HCT116 (cell line): Measurements from ENCODE around the gene CGB2. TPM values are rescaled to one million over a fixed set of nuclear protein-coding genes. Genes with fewer than 3 reads are reported as not detected.
"Not testable (repeated sequence)": the region's sequence is repeated elsewhere in the genome, so short reads cannot be mapped to it uniquely, and the experiment has no call there.

ENCODE experiments used
- ATAC-seq: fragments of 200-7000 bp; cut with Tn5 transposase; 2 replicates; pipeline ENCODE4 v1.9.1; 2020; ENCODE audit warnings: mild to moderate bottlenecking, moderate library complexity
- BruUV-seq: library from RNA; stranded (reverse); fragments of 400-500 nt; replicated peaks from 2 replicates; lab custom pipeline; 2021; lab: Mats Ljungman, UMichigan
- CTCF ChIA-PET: fragments of 300-600 bp; sonication (Branson Sonifier 250); formaldehyde crosslinking; loops from one replicate; lab custom pipeline; 2021; ENCODE audit warnings: antibody characterized with exemption; lab: Charles Lee
- POLR2A ChIA-PET: fragments of 300-600, 350-600 bp; sonication (Branson Sonifier 250); formaldehyde crosslinking; loops from one replicate; lab custom pipeline; 2021; ENCODE audit warnings: antibody characterized with exemption; lab: Charles Lee
- RAD21 ChIA-PET, 2 experiments: fragments of 300-600 bp; sonication (Branson Sonifier 250); formaldehyde crosslinking; loops; one replicate each; lab custom pipeline; 2023; ENCODE audit warnings: low total read pairs in 2 of 2; ENCODE audit not compliant: uncharacterized antibody in 2 of 2, unreplicated experiment in 2 of 2, low non-redundant PET in 1 of 2; lab: Charles Lee
- DNase-seq: peaks from one replicate; pipeline ENCODE4 v3.0.0-alpha.2; 2010; ENCODE audit warnings: low read depth, low spot score
- H2AFZ ChIP-seq: fragments of 200-600 bp; shearing (Covaris generic), sonication (generic); 2 replicates; pipeline ENCODE4 v1.6.1; 2017; ENCODE audit warnings: low read depth, mixed run types, mixed read lengths, antibody characterized with exemption, low read length; ENCODE audit not compliant: poor library complexity, severe bottlenecking
- H3K27ac ChIP-seq: 2 replicates; pipeline ENCODE4 v1.5.1; 2012; ENCODE audit warnings: low read depth, low read length
- H3K27me3 ChIP-seq: fragments of 200-600 bp; sonication (generic); 2 replicates; pipeline ENCODE4 v1.6.1; 2016; ENCODE audit warnings: mixed run types, low read length, mixed read lengths; ENCODE audit not compliant: insufficient read depth
- H3K36me3 ChIP-seq, 2 experiments: fragments of 200-500 bp in 1 of 2; fragments of 200-600 bp in 1 of 2; sonication (Bioruptor generic) in 1 of 2; sonication (generic) in 1 of 2; 2 replicates each; pipeline versions ENCODE4 v1.5.1 to v1.6.1; 2014 to 2016; ENCODE audit warnings: low read length in 2 of 2, inconsistent platforms in 1 of 2, mixed read lengths in 1 of 2, mixed run types in 1 of 2; ENCODE audit not compliant: insufficient read depth in 2 of 2, control insufficient read depth in 1 of 2
- H3K4me1 ChIP-seq, 2 experiments: fragments of 200-600 bp in 1 of 2; sonication (generic) in 1 of 2; 2 replicates each; pipeline versions ENCODE4 v1.5.1 to v1.6.1; 2012 to 2017; ENCODE audit warnings: low read length in 2 of 2, inconsistent platforms in 1 of 2, mild to moderate bottlenecking in 1 of 2, mixed read lengths in 1 of 2, mixed run types in 1 of 2, moderate library complexity in 1 of 2; ENCODE audit not compliant: insufficient read depth in 2 of 2, control insufficient read depth in 1 of 2
- H3K4me2 ChIP-seq: fragments of 200-600 bp; sonication (generic); 2 replicates; pipeline ENCODE4 v1.6.1; 2017; ENCODE audit warnings: mixed run types, low read length, mixed read lengths
- H3K4me3 ChIP-seq, 2 experiments: fragments of 200-600 bp in 1 of 2; sonication (generic) in 1 of 2; replicated peaks in 1 of 2; 2 replicates each; pipeline ENCODE4 v1.5.1; 2011 to 2016; ENCODE audit warnings: low read length in 2 of 2, control low read depth in 1 of 2, low read depth in 1 of 2, mild to moderate bottlenecking in 1 of 2, mixed read lengths in 1 of 2, mixed run types in 1 of 2
- H3K79me2 ChIP-seq: fragments of 200-600 bp; sonication (generic); 2 replicates; pipeline ENCODE4 v1.6.1; 2017; ENCODE audit warnings: mild to moderate bottlenecking, mixed run types, low read length, moderate library complexity, mixed read lengths; ENCODE audit not compliant: insufficient read depth
- H3K9ac ChIP-seq: fragments of 200-600 bp; sonication (generic); 2 replicates; pipeline ENCODE4 v1.6.1; 2016; ENCODE audit warnings: low read length, mixed read lengths
- H3K9me2 ChIP-seq: fragments of 200-600 bp; sonication (generic), shearing (Covaris generic); 2 replicates; pipeline ENCODE4 v1.6.1; 2017; ENCODE audit warnings: mixed run types, mild to moderate bottlenecking, moderate library complexity; ENCODE audit not compliant: insufficient read depth
- H3K9me3 ChIP-seq, 2 experiments: fragments of 200-500 bp in 1 of 2; fragments of 200-600 bp in 1 of 2; sonication (Bioruptor generic) in 1 of 2; sonication (generic) in 1 of 2; 2 replicates each; pipeline ENCODE4 v1.6.1; 2014 to 2017; ENCODE audit warnings: low read length in 2 of 2, mixed read lengths in 2 of 2, inconsistent platforms in 1 of 2, low read depth in 1 of 2, mild to moderate bottlenecking in 1 of 2, mixed run types in 1 of 2, moderate library complexity in 1 of 2; ENCODE audit not compliant: control insufficient read depth in 1 of 2, insufficient read depth in 1 of 2
- H4K20me1 ChIP-seq: fragments of 200-600 bp; sonication (generic), shearing (Covaris generic); 2 replicates; pipeline ENCODE4 v1.6.1; 2017; ENCODE audit warnings: mixed run types, mild to moderate bottlenecking, moderate library complexity; ENCODE audit not compliant: insufficient read depth
- CBX3 ChIP-seq: IDR thresholded peaks from 2 replicates; pipeline ENCODE4 v1.6.1; 2012; ENCODE audit warnings: low read depth
- CEBPB ChIP-seq: IDR thresholded peaks from 2 replicates; pipeline ENCODE4 v1.6.1; 2012; ENCODE audit warnings: low read depth
- EGR1 ChIP-seq: IDR thresholded peaks from 2 replicates; pipeline ENCODE4 v1.6.1; 2012; ENCODE audit warnings: low read depth
- ELF1 ChIP-seq: IDR thresholded peaks from 2 replicates; pipeline ENCODE4 v1.6.1; 2012; ENCODE audit warnings: low read depth, borderline replicate concordance
- EZH2 ChIP-seq: fragments of 200-600 bp; sonication (generic); IDR thresholded peaks from 2 replicates; pipeline ENCODE4 v1.6.1; 2017; ENCODE audit warnings: antibody characterized with exemption, mixed run types
- EZH2phosphoT487 ChIP-seq: fragments of 200-600 bp; IDR thresholded peaks from 2 replicates; pipeline ENCODE4 v1.6.1; 2018; ENCODE audit warnings: antibody characterized with exemption, borderline replicate concordance
- FOSL1 ChIP-seq: IDR thresholded peaks from 2 replicates; pipeline ENCODE4 v1.6.1; 2012; ENCODE audit warnings: low read depth
- JUND ChIP-seq: IDR thresholded peaks from 2 replicates; pipeline ENCODE4 v1.6.1; 2012
- RAD21 ChIP-seq: IDR thresholded peaks from 2 replicates; pipeline ENCODE4 v1.6.1; 2012; ENCODE audit warnings: low read depth, mild to moderate bottlenecking
- SIN3A ChIP-seq: IDR thresholded peaks from 2 replicates; pipeline ENCODE4 v1.6.1; 2012; ENCODE audit warnings: low read depth
- SRF ChIP-seq: IDR thresholded peaks from 2 replicates; pipeline ENCODE4 v1.6.1; 2012; ENCODE audit warnings: low read depth
- ZFX ChIP-seq: fragments of 450-650 bp; IDR thresholded peaks from 2 replicates; pipeline ENCODE4 v1.6.1; 2017
- intact Hi-C: fragments of 100-400 bp; cut with micrococcal nuclease; formaldehyde crosslinking; loops from 2 replicates; pipeline ENCODE4 v1.10.0; 2022
- total RNA-seq: library from RNA; stranded (reverse); gene quantifications from one replicate; pipeline ENCODE4 v1.2.1, GENCODE V29; 2021; ENCODE audit not compliant: unreplicated experiment
- TF ChIP-seq, protein P1 (sequence below): IDR thresholded peaks from 2 replicates; pipeline ENCODE4 v1.6.1; 2012
- TF ChIP-seq, protein P2 (sequence below): IDR thresholded peaks from 2 replicates; pipeline ENCODE4 v1.6.1; 2011; ENCODE audit warnings: mild to moderate bottlenecking, low read length, moderate library complexity; ENCODE audit not compliant: insufficient replicate concordance; ENCODE audit errors: extremely low read depth
- TF ChIP-seq, protein P3 (sequence below), 3 experiments: fragments of 200-600 bp in 1 of 3; sonication (generic) in 1 of 3; IDR thresholded peaks in 2 of 3; conservative IDR thresholded peaks in 1 of 3; 2 replicates each; pipeline ENCODE4 v1.5.1; 2012 to 2017; ENCODE audit warnings: low read depth in 2 of 3, low read length in 2 of 3, antibody characterized with exemption in 1 of 3, borderline replicate concordance in 1 of 3, control low read depth in 1 of 3, mild to moderate bottlenecking in 1 of 3, mixed read lengths in 1 of 3, mixed run types in 1 of 3, moderate library complexity in 1 of 3; ENCODE audit not compliant: insufficient read depth in 1 of 3
- TF ChIP-seq, protein P4 (sequence below): IDR thresholded peaks from 2 replicates; pipeline ENCODE4 v1.6.1; 2012

Gene CGB2
- total RNA-seq, 1 experiment from 2014 or later, result 5.0 TPM

DNA sequence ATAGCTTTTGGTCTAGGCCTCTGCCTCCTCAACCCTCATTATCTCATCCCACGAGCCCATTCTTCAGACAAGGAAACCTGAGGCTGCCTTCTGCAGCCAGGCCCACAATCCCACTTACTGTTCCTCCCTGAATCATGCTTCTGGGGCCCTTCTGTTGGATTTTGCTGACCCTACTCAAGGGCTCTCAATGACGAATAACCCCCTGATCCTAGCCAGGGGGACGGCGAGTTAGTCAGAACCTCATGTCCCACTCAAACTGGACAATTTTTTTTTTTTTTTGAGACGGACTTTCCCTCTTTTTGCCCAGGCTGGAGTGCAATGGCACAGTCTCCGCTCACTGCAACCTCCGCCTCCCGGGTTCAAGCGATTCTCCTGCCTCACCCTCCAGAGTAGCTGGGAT, 9.6 kb upstream of the CGB2 start:
- intact Hi-C loops, result no loop called here
- Histone ChIP-seq H3K9ac (no peak overlapping the region), H3K9me3 (no peaks in the 10 kb centered on the region), H3K79me2 (no peaks in the 10 kb centered on the region), H2AFZ (no peak overlapping the region), H3K4me1 (peaks cover 30 to 52% of the 10 kb centered on the region in 2 experiments), H4K20me1 (no peaks in the 10 kb centered on the region), H3K36me3 (no peaks in the 10 kb centered on the region), H3K27ac (no peak overlapping the region), H3K27me3 (no peaks in the 10 kb centered on the region), H3K4me2 (peak overlapping the region; percentile 24), H3K4me3 (no peak overlapping the region), H3K9me2 (no peaks in the 10 kb centered on the region)
- POLR2A ChIA-PET, result interaction anchor here (1.4 kb wide), 1 partner anchor 28 kb away, joined by 3 read pairs; the partner anchor contains the start of gene RUVBL2
- DNase-seq (no peak), ATAC-seq (no peak)
- RAD21 ChIA-PET, result no interaction called here
- CTCF ChIA-PET, result interaction anchor here (1.3 kb wide), 1 partner anchor 29 kb away, joined by 4 read pairs; the partner anchor contains the start of genes GYS1 and RUVBL2
- no peak for TF ChIP-seq CEBPB
- no peak for TF ChIP-seq EZH2
- TF ChIP-seq, protein P1, sequence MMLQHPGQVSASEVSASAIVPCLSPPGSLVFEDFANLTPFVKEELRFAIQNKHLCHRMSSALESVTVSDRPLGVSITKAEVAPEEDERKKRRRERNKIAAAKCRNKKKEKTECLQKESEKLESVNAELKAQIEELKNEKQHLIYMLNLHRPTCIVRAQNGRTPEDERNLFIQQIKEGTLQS, result no peak
- no peak for TF ChIP-seq EGR1
- TF ChIP-seq FOSL1, result no peak
- TF ChIP-seq ELF1, result no peak
- TF ChIP-seq, protein P2, sequence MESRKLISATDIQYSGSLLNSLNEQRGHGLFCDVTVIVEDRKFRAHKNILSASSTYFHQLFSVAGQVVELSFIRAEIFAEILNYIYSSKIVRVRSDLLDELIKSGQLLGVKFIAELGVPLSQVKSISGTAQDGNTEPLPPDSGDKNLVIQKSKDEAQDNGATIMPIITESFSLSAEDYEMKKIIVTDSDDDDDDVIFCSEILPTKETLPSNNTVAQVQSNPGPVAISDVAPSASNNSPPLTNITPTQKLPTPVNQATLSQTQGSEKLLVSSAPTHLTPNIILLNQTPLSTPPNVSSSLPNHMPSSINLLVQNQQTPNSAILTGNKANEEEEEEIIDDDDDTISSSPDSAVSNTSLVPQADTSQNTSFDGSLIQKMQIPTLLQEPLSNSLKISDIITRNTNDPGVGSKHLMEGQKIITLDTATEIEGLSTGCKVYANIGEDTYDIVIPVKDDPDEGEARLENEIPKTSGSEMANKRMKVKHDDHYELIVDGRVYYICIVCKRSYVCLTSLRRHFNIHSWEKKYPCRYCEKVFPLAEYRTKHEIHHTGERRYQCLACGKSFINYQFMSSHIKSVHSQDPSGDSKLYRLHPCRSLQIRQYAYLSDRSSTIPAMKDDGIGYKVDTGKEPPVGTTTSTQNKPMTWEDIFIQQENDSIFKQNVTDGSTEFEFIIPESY, result no peak
- TF ChIP-seq RAD21, result no peak
- TF ChIP-seq, protein P3, sequence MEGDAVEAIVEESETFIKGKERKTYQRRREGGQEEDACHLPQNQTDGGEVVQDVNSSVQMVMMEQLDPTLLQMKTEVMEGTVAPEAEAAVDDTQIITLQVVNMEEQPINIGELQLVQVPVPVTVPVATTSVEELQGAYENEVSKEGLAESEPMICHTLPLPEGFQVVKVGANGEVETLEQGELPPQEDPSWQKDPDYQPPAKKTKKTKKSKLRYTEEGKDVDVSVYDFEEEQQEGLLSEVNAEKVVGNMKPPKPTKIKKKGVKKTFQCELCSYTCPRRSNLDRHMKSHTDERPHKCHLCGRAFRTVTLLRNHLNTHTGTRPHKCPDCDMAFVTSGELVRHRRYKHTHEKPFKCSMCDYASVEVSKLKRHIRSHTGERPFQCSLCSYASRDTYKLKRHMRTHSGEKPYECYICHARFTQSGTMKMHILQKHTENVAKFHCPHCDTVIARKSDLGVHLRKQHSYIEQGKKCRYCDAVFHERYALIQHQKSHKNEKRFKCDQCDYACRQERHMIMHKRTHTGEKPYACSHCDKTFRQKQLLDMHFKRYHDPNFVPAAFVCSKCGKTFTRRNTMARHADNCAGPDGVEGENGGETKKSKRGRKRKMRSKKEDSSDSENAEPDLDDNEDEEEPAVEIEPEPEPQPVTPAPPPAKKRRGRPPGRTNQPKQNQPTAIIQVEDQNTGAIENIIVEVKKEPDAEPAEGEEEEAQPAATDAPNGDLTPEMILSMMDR (IDR thresholded peaks at IDR 0.05 in 2 of 3, conservative IDR thresholded peaks at IDR 0.05 in 1 of 3; ENCODE audit: borderline replicate concordance in 1 of 3, insufficient read depth in 1 of 3, low read depth in 2 of 3, low read length in 2 of 3), result no peak
- no peak for TF ChIP-seq SRF
- TF ChIP-seq JUND, result no peak
- TF ChIP-seq ZFX, result no peak
- TF ChIP-seq CBX3, result no peak
- TF ChIP-seq, protein P4, sequence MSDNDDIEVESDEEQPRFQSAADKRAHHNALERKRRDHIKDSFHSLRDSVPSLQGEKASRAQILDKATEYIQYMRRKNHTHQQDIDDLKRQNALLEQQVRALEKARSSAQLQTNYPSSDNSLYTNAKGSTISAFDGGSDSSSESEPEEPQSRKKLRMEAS, result no peak
- no peak for TF ChIP-seq EZH2phosphoT487
- no peak for TF ChIP-seq SIN3A
- no TSS peak for BruUV-seq

DNA sequence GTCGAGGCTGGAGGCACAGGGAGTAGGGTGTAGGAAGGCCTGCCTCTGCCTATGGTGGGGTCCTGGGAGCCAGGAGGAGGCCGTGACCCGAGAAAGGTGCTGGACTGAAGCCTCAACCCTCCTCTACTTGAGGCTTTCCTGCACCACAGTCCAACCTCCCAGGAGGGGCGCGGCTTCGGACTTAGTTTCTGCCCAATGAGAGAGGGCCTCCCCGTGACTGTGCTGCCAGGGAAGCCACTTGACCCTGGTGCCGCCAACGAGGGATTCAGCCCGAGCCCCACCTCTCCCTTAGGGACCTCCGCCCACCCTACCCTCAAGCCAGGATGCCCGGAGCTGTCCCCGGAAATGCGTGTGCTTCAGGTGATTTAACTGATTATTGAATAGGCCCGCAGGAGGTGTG, 7.5 kb upstream of the CGB2 start, which contains the start of gene CGB3:
Gene CGB3, minus strand, starts transcription at position 101 of the 400 bp plus-strand sequence. CDS start 362 bp downstream, outside the sequence.
- intact Hi-C loops, ATAC-seq, H3K9ac ChIP-seq, BruUV-seq, H3K36me3 ChIP-seq, H2AFZ ChIP-seq, H3K27ac ChIP-seq, H4K20me1 ChIP-seq, H3K9me2 ChIP-seq, H3K4me3 ChIP-seq, RAD21 ChIA-PET, H3K9me3 ChIP-seq, POLR2A ChIA-PET, H3K27me3 ChIP-seq, DNase-seq, CTCF ChIA-PET, H3K4me2 ChIP-seq, H3K79me2 ChIP-seq: not testable (repeated sequence)
- H3K4me1 ChIP-seq, result peaks cover 26 to 32% of the 10 kb centered on the region in 2 experiments
